Non-pigmented ciliary epithelial cell (primary cell): ENCODE results near the gene TMEM54.
"Not testable (repeated sequence)": the region's sequence is repeated elsewhere in the genome, so short reads cannot be mapped to it uniquely, and the experiment has no call there.

ENCODE experiments used
- DNase-seq: peaks from one replicate; pipeline ENCODE4 v3.0.0-alpha.2; 2010; ENCODE audit warnings: low read depth

TMEM54 gene

DNA sequence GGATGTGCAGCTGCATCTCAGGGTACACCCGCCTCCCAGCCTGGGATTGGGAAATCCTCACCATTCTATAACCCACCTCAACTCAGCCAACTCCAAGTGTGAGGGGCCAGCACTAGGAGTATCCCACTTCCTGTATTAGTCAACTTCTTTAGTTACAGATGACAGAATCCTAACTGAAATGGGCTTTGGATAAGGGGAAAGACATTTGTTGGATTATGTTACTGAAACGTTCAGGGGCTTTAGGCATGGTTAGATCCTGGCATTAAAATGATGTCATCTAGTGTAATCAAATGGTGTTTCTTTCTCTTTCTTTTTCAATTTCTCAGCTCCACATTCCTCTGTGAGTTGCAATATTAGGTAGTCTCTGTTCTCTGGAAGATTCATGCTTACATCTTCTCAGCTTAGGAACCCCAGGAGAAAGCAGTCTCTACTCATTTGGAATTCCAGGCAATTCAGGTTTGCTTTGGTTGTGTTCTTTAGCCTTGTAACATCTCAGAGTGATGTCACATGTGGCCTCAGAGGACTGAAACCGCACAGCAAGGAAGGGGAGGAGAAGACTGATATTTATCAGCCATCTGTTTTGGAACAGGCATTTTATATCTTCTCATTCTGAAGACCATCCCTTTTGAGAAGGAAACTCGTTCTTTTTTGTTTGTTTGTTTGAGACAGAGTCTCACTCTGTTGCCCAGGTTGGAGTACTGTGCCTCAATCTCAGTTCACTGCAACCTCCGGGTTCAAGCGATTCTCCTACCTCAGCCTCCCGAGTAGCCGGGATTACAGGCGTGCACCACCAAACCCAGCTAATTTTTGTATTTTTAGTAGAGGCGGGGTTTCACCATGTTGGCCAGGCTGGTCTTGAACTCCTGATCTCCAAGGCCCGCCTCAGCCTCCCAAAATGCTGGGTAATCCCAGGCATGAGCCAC lies 18.9 kb upstream of the TMEM54 start:
- no peak for DNase-seq

DNA sequence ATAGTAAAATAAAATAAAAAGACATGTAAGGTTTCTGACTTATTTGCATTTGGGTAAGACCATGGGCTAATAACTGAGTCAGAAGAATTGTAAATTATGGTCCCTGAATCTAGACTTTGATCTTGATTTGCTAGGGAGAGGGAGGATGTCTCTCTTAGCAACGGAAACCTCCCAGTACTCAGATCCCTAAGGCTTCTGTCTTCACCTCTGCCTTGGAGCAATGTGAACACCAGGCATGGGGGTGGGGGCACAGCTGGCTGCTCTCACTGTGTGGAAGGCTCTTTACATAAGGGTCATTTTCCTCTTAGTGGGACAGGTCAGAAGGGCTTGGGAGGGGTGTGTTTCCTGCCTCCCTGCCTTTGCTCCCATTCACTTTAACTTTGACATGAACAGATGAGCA lies 17.0 kb upstream of the TMEM54 start:
- DNase-seq: no peak

DNA sequence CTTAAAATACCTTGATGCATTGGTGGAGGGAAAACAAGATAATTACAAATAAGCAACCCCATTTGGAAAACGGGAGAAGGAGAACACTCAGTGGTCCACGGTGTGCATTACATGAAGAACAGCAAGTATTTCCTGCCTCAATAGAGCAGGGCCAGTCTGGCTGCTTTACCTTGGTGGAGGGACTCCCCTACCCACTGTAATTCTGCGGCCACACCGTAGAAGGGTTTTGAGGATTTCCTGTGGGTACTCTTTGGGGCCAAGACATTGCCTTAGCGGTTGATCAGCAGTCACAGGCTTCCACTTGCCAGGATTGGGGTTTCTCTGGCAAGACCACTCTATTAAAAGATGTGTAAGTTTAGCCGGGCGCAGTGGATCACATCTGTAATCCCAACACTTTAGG lies 16.3 kb upstream of the TMEM54 start:
- no peak for DNase-seq

- no peak for DNase-seq
Observed at GRCh38 chr1:32915766-32916706, 14.8 kb upstream of the TMEM54 start.

DNA sequence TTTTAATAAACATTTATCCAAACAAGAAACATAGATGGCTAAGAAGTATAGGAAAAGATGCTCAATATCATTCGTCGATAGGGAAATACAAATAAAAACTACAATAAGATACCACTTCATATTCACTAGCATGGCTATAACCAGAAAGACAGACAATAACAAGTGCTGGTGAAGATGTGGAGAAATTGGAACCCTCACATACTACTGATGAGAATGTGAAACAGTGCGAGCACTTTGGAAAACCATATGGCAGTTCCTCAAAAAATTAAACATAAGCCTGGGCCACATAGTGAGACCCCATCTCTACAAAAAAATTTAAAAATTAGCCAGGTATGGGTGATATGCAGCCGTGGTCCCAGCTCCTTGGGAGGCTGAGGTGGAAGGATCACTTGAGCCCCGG lies 9.1 kb upstream of the TMEM54 start:
- DNase-seq: no peak

- DNase-seq: no peak
Observed at GRCh38 chr1:32907435-32907834, 6.2 kb upstream of the TMEM54 start.

GRCh38 chr1:32906654-32907053 lies 5.5 kb upstream of the TMEM54 start:
- no peak for DNase-seq

DNA sequence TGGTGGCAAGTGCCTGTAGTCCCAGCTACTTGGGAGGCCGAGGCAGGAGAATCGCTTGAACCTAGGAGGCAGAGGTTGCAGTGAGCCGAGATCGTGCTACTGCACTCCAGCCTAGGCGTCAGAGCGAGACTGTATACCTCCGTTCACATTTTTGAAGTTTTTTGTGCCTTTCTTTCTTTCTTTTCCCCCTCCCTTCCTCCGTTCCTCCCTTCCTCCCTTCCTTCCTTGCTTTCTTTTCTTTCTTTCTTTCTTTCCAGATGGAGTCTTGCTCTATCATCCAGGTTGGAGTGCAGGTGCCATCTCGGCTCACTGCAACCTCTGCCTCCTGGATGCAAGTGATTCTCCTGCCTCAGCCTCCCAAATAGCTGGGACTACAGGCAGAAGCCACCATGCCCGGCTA lies 4.4 kb upstream of the TMEM54 start:
- not testable (repeated sequence) for DNase-seq

GRCh38 chr1:32904797-32905196 lies 3.6 kb upstream of the TMEM54 start:
- DNase-seq: no peak

DNA sequence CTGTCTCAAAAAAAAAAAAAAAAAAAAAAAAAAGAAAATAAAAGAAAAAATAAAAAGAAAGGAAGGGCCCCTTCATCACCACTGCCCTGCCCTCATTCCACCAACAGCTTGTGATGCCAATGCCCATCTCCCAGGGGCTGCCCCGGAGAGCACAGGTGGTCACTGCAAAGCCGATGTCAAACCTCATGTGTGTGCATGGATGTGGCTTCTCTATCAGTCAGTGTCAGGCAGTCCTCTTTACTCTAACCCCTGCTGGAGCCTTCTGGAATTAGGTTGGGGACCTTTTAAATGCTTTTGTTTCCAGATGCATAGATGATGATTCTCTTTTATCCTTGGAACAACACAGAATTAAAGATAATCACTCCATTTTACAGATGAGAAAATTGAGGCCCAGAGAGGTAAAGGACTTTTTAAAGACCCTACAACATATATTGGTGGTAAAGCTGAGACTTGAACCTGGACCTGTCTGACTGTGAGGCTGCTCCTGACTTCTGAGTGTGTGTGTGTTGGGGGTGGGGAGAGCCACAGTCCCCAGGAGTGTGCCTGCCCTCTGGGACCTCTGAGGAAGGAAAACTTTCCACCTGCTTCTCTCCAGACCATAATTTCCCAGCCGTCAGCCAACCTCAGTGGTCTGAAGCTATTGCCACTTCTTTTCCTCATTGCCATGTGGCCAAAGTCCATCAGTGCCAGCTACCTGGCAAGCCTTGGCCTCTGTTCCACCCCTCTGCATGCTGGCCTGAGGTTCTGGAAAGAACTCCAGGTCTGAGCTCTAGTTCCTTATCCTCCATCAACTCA lies 3.0 kb upstream of the TMEM54 start:
- no peak for DNase-seq

- DNase-seq: no peak
Observed at GRCh38 chr1:32902535-32902920, 1.3 kb upstream of the TMEM54 start.

DNA sequence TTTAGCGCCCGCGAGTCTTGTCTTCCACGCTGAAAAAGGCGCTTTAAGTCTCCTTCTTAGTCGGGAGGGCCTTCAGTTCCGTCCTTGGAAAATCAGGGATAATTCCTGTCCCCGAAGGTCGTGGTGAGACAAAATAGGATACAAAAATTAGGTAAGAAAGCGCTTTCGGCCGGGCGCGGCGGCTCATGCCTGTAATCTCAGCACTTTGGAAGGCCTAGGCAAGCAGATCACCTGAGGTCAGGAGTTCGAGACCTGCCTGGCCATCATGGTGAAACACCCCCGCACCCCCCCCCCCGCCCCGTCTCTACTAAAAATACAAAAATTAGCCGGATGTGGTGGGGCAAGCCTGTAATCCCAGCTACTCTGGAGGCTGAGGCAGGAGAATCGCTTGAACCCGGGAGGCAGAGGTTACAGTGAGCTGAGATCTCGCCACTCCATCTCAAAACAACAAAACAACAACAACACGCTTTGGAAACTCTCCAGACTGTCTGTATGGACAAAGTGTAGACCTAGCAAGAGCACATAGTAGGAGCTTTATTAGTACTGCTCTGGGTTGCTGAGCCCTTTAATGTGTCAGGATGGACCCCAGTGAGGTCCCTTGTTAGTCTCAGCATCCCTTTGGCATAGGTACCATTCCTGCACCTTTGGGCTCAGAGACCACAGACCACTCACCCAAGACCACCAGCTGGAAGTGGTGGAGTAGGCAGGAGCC lies 790 bp upstream of the TMEM54 start:
- no peak for DNase-seq

- no peak for DNase-seq
Observed at GRCh38 chr1:32900371-32900955, 726 bp downstream of the TMEM54 start.

DNA sequence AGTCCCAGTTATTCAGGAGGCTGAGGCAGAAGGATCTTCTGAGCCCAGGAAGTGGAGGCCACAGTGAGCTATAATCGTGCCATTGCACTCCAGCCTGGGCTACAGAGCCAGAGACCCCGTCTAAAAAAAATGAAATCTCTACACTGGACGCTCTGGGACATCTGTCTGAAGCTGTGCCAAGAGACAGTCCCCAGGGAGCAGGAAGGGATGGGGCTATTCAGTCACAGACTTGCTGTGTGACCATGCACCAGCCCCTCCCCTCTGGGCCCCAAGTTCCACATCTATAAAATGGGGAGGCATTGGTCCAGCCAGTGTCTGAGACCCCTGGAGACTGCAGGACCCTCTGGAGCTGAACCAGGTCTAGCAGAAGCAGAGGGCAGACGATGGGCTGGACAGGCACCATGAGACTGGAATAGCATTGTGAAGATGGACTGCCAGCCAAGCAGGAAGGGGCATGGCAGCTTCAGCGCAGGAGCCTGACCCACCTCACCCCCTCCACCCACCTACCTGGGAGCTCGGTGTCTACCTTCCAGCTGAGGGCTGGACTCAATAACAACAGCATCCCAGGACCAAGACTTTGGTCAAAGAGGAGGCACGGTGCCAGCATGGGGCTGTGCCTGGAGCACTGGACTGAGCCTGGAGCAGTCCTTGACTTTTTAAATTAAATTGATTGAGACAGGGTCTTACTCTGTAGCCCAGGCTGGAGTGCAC lies 1.4 kb downstream of the TMEM54 start:
- no peak for DNase-seq

GRCh38 chr1:32898958-32899357 lies 2.2 kb downstream of the TMEM54 start:
- no peak for DNase-seq

DNA sequence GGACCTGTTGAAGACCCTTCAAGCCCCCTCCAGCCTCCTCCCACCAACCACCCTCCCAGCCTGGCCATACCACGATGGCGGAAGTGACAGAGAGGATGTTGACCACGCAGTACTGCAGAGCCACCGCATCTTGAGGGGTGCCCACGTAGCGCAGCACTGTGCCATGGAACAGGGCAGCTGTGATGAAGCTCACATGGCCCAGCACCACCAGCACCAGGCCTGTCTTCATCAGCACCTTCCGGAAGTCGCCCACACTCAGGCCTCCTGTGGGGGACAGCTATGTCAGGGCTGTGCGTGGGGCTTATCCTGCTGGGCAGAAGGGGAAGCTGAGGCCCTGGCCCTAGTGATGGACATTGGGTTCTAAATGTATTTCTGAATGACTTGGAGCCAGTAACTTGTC lies 3.1 kb downstream of the TMEM54 start:
- no peak for DNase-seq

- no peak for DNase-seq
Observed at GRCh38 chr1:32897082-32898049, 3.8 kb downstream of the TMEM54 start.

GRCh38 chr1:32896451-32896850 lies 4.7 kb downstream of the TMEM54 start:
- DNase-seq: no peak
